ENCODE data around the gene CLCN5.

The CLCN5 gene

GRCh38 chrX:50093625-50094024 is 171.2 kb downstream of the CLCN5 start:
- DNase-seq = no peak

GRCh38 chrX:50097071-50097470 is 174.7 kb downstream of the CLCN5 start:
- DNase-seq = no peak

GRCh38 chrX:50098241-50098640 is 175.8 kb downstream of the CLCN5 start:
- no peak for DNase-seq

- DNase-seq = no peak
Measured at GRCh38 chrX:50098749-50099148, 176.4 kb downstream of the CLCN5 start.

GRCh38 chrX:50099331-50099730 is 176.9 kb downstream of the CLCN5 start:
- DNase-seq = no peak

GRCh38 chrX:50100188-50100587 is 177.8 kb downstream of the CLCN5 start:
- no peak for DNase-seq

- no peak for DNase-seq
Measured at GRCh38 chrX:50103176-50103575, 180.8 kb downstream of the CLCN5 start.

- DNase-seq = no peak
Measured at GRCh38 chrX:50103866-50104566, 181.6 kb downstream of the CLCN5 start.

- no peak for DNase-seq
Measured at GRCh38 chrX:50106051-50106675, 183.8 kb downstream of the CLCN5 start.

- no peak for DNase-seq
Measured at GRCh38 chrX:50107470-50107869, 185.1 kb downstream of the CLCN5 start.

- DNase-seq = no peak
Measured at GRCh38 chrX:50108264-50108663, 185.9 kb downstream of the CLCN5 start.

GRCh38 chrX:50111742-50112141 is 189.3 kb downstream of the CLCN5 start:
- DNase-seq = no peak

- DNase-seq = no peak
Measured at GRCh38 chrX:50114113-50114512, 191.7 kb downstream of the CLCN5 start.

- no peak for DNase-seq
Measured at GRCh38 chrX:50115973-50116372, 193.6 kb downstream of the CLCN5 start.

- DNase-seq = no peak
Measured at GRCh38 chrX:50117476-50117875, 195.1 kb downstream of the CLCN5 start.

- DNase-seq = no peak
Measured at GRCh38 chrX:50125480-50125879, 203.1 kb downstream of the CLCN5 start.

GRCh38 chrX:50147972-50148371 is 225.6 kb downstream of the CLCN5 start:
- DNase-seq = no peak
